OCI-LY1 (cell line): ENCODE measurements around the gene SBK2.

Source experiments
- CTCF ChIP-seq: fragments of 200-600 bp; sonication (generic), shearing (Covaris generic); IDR thresholded peaks from 2 replicates; pipeline ENCODE4 v1.5.1; 2017; ENCODE audit warnings: mild to moderate bottlenecking, antibody characterized with exemption, low read length, moderate library complexity, mixed read lengths
- EZH2 ChIP-seq: fragments of 200-600 bp; sonication (generic), shearing (Covaris generic); IDR thresholded peaks from 2 replicates; pipeline ENCODE4 v1.8.0; 2017; ENCODE audit warnings: borderline replicate concordance, mixed run types, mild to moderate bottlenecking, antibody characterized with exemption, low read length, moderate library complexity, mixed read lengths

- TF ChIP-seq EZH2 (no peak), CTCF (no peak)
Observed at GRCh38 chr19:55482967-55483705, 53.8 kb downstream of the SBK2 start.
